GM20000 (cell line): Measurements from ENCODE around the gene RFC2.
"Not testable (repeated sequence)": the region's sequence is repeated elsewhere in the genome, so short reads cannot be mapped to it uniquely, and the experiment has no call there.

Experiments used
- DNase-seq: peaks from one replicate; pipeline ENCODE4 v3.0.0; 2012; ENCODE audit warnings: low spot score
- TF ChIP-seq, protein P1 (sequence below): IDR thresholded peaks from 2 replicates; pipeline ENCODE4 v1.5.1; 2012; ENCODE audit warnings: mild to moderate bottlenecking, control low read depth; ENCODE audit errors: extremely low read depth, missing control alignments

Gene RFC2

DNA sequence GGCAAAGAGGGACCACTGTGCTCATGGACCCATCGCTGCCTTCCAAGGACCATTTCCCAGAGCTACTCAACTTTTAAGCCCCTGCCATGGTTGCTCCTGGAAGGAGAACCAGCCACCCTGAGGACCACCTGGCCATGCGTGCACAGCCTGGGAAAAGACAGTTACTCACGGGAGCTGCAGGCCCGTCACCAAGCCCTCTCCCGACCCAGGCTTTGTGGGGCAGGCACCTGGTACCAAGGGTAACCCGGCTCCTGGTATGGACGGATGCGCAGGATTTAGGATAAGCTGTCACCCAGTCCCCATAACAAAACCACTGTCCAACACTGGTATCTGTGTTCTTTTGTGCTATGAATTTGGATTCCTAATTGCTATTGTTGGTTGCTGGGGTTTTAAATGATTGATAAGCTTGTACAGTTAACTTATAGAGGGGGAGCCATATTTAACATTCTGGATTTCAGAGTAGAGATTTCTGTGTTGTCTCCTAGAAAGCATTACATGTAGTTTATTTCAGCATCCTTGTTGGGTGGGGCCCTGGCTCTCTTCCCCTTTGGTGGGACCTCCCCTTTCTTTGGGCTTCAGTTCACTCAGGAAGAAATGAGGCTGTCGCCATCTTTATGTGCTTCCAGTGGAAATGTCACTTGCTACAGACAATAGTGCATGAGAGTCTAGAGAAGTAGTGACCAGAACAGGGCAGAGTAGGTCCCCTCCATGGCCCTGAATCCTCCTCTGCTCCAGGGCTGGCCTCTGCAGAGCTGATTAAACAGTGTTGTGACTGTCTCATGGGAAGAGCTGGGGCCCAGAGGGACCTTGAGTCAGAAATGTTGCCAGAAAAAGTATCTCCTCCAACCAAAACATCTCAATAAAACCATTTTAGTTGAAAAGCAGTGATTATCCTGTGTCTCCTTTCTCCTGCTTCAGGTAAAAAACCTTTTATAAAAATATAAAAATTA lies 25.0 kb downstream of the RFC2 start:
- no peak for DNase-seq
- TF ChIP-seq, protein P1, sequence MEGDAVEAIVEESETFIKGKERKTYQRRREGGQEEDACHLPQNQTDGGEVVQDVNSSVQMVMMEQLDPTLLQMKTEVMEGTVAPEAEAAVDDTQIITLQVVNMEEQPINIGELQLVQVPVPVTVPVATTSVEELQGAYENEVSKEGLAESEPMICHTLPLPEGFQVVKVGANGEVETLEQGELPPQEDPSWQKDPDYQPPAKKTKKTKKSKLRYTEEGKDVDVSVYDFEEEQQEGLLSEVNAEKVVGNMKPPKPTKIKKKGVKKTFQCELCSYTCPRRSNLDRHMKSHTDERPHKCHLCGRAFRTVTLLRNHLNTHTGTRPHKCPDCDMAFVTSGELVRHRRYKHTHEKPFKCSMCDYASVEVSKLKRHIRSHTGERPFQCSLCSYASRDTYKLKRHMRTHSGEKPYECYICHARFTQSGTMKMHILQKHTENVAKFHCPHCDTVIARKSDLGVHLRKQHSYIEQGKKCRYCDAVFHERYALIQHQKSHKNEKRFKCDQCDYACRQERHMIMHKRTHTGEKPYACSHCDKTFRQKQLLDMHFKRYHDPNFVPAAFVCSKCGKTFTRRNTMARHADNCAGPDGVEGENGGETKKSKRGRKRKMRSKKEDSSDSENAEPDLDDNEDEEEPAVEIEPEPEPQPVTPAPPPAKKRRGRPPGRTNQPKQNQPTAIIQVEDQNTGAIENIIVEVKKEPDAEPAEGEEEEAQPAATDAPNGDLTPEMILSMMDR, result no peak

DNA sequence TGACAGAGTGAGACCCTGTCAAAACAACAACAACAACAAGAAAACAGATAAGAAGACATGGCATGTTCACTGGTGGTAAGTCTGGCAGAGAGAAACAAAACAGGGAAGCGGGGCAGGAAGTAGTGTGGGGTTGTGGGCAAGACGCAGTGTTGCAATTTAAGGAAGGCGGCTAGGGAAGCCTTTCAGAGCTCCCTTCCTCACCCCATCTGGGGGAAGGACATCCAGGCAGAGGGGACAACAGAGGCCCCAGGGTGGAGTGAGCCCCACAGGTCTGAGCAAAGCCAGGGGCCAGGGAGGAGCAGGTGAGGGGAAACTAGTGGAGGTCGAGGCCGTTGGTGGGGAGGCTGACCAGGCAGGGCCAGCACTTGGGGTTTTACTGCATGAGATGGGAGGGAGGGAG lies 27.6 kb downstream of the RFC2 start:
- TF ChIP-seq, protein P1, result no peak
- no peak for DNase-seq

DNA sequence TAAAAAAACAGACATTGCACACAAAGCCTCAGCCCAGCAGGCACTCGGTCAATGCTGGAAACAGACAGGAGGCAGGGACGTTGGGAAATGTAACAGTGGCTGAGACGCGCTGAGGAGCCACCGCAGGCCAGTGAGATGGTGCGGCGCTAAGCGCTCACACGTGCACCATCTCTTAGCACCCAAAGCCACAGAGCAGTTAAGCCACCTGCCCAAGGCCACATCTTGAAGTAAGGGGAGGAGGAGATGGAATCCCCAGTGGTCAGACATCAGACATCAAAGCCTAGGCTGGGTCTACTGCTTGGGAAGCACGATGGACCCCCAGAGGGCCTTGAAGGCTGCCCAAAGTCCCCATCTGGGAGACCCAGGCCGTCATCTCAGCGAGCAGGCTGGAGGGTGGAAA lies 28.8 kb downstream of the RFC2 start:
- DNase-seq, result no peak
- TF ChIP-seq, protein P1, result no peak

DNA sequence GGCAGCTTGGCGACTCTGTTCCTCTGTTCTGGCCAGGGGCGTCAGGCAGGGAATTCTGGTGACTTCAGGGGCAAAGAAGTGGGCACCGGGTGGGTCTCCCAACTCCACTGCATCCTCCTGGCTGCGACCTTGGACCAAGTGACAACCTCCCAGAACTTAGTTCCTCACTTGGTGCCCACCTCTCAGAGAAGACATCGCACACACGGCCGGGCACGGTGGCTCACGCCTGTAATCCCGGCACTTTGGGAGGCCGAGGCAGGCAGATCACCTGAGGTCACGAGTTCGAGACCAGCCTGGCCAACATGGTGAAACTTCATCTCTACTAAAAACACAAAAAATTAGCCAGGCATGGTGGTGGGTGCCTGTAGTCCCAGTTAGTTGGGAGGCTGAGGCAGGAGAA lies 29.3 kb downstream of the RFC2 start:
- not testable (repeated sequence) for DNase-seq

DNA sequence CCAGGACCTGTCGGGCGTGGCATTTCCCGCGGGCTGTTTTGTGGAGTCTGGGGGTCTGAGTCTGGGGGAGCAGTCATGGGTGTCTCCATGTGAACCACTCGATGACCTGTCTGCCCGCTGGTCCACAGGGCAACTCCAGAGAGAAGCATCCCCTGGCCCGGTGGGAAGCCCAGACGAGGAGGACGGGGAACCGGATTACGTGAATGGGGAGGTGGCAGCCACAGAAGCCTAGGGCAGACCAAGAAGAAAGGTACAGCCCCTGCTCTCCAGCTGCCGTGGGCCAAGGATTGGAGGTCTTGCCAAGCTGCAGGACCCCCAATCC lies 29.7 kb downstream of the RFC2 start:
- TF ChIP-seq, protein P1, result no peak
- DNase-seq, result no peak

DNA sequence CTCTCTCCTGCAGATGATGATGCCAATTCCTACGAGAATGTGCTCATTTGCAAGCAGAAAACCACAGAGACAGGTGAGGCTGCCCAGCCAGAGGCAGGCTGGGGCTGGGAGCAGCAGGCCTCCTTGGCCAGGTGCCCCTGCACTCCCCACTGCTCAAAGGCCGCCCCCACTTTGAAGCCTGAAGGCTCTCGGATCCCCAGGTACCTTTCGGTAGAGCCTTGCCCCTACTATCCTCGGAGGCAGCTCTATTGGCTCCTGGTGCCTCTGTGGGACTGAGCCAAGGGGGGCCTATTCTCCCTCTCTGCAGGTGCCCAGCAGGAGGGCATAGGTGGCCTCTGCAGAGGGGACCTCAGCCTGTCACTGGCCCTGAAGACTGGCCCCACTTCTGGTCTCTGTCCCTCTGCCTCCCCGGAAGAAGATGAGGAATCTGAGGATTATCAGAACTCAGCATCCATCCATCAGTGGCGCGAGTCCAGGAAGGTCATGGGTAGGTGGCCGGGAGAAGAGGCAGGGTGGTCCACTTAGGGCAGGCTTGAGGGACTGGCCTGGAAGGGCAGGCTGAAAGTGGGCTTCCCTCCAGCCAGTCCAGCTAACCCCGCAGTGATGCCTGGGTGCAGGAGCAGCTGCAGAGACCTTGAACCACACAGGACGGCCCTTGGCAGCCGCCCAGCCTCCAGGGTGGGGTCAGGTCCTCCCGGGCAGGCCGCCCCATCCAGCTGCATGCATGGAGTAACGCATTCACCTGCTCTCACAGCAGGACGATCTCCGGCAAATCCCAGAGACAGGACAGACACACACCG lies 30.3 kb downstream of the RFC2 start:
- no peak for DNase-seq
- TF ChIP-seq, protein P1, result no peak

DNA sequence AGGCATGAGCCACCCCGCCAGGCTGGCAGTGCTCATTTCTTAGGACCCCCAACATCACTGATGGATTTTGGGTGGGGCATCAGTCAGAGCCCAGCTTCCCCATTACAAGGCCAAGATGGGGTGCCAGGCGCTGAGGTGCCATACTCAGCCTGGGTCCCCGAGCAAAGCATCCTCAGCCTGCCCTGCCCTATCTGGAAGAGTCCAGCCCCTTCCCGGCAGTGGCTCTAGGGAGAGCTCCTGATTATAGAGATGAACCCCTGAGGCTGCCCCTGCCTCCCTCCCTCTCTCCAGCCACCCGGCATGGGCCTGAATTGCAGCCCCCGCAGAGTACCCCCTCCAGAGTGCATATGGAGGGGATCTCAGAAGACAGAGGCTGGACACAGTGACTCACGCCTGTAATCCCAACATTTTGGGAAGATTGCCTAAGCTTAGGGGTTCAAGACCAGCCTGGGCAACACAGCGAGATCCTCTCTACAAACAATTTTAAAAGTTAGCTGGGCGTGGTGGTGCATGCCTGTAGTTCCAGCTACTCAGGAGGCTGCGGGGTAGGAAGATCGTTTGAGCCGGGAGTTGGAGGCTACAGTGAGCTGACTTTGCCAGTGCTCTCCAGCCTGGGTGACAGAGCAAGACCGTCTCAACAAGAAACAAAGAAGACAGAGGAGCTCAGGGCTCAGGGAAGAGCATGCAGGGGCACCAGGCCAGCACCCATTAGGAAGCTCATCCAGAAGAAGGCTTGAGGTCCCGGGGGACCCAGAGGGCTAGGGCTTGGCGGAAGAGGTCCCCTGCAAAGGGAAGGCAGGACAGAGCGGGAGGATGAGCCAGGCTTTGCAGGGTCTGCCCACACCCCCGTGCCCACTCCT lies 31.1 kb downstream of the RFC2 start:
- no peak for DNase-seq

More for the DNA sequence above, 31.1 kb downstream of the RFC2 start:
- TF ChIP-seq, protein P1, result no peak
